HG02623 (cell line): ENCODE measurements around the gene DSCAM.

Experiments used
- ATAC-seq: cut with Tn5 transposase; IDR thresholded peaks from one replicate; pipeline ENCODE4 v1.9.1; 2021; ENCODE audit warnings: moderate library complexity; ENCODE audit not compliant: unreplicated experiment

DSCAM gene

GRCh38 chr21:40402884-40403582 is 443.9 kb downstream of the DSCAM start:
- ATAC-seq = no peak

- ATAC-seq = no peak
Observed at GRCh38 chr21:40395732-40396131, 451.2 kb downstream of the DSCAM start.

GRCh38 chr21:40393066-40393465 is 453.9 kb downstream of the DSCAM start:
- ATAC-seq = no peak

- ATAC-seq = no peak
Observed at GRCh38 chr21:40388046-40388445, 458.9 kb downstream of the DSCAM start.

- ATAC-seq = no peak
Observed at GRCh38 chr21:40386981-40387747, 459.8 kb downstream of the DSCAM start.

GRCh38 chr21:40386294-40386911 is 460.6 kb downstream of the DSCAM start:
- no peak for ATAC-seq

GRCh38 chr21:40385883-40386282 is 461.1 kb downstream of the DSCAM start:
- no peak for ATAC-seq

- ATAC-seq = no peak
Observed at GRCh38 chr21:40383951-40384350, 463.0 kb downstream of the DSCAM start.

GRCh38 chr21:40381111-40381510 is 465.8 kb downstream of the DSCAM start:
- ATAC-seq = no peak

GRCh38 chr21:40379881-40380810 is 466.8 kb downstream of the DSCAM start:
- ATAC-seq = no peak

- ATAC-seq = no peak
Observed at GRCh38 chr21:40377135-40377534, 469.8 kb downstream of the DSCAM start.

- ATAC-seq = no peak
Observed at GRCh38 chr21:40373761-40374160, 473.2 kb downstream of the DSCAM start.

GRCh38 chr21:40372506-40372905 is 474.5 kb downstream of the DSCAM start:
- no peak for ATAC-seq

GRCh38 chr21:40371329-40371728 is 475.6 kb downstream of the DSCAM start:
- ATAC-seq = no peak

GRCh38 chr21:40356644-40357043 is 490.3 kb downstream of the DSCAM start:
- ATAC-seq = no peak

- ATAC-seq = no peak
Observed at GRCh38 chr21:40355076-40355475, 491.9 kb downstream of the DSCAM start.

GRCh38 chr21:40351006-40351405 is 496.0 kb downstream of the DSCAM start:
- ATAC-seq = no peak

GRCh38 chr21:40349591-40349990 is 497.4 kb downstream of the DSCAM start:
- ATAC-seq = no peak

GRCh38 chr21:40345711-40346321 is 501.1 kb downstream of the DSCAM start:
- no peak for ATAC-seq

- no peak for ATAC-seq
Observed at GRCh38 chr21:40340357-40340756, 506.6 kb downstream of the DSCAM start.
